ENCODE results near the gene AFF2.
"Not testable (repeated sequence)": the region's sequence is repeated elsewhere in the genome, so short reads cannot be mapped to it uniquely, and the experiment has no call there.

The AFF2 gene

GRCh38 chrX:148649145-148649795 lies 148.9 kb downstream of the AFF2 start:
- DNase-seq, result no peak

GRCh38 chrX:148658115-148658730 lies 157.8 kb downstream of the AFF2 start:
- DNase-seq, result no peak

- no peak for DNase-seq
These were observed 159.1 kb downstream of the AFF2 start for GRCh38 chrX:148659481-148659880.

- DNase-seq, result no peak
These were observed 160.6 kb downstream of the AFF2 start for GRCh38 chrX:148661035-148661434.

GRCh38 chrX:148662014-148662413 lies 161.6 kb downstream of the AFF2 start:
- no peak for DNase-seq

GRCh38 chrX:148664171-148664570 lies 163.8 kb downstream of the AFF2 start:
- no peak for DNase-seq

GRCh38 chrX:148664995-148665394 lies 164.6 kb downstream of the AFF2 start:
- no peak for DNase-seq

GRCh38 chrX:148669175-148669574 lies 168.8 kb downstream of the AFF2 start:
- DNase-seq, result not testable (repeated sequence)

- DNase-seq, result no peak
These were observed 169.9 kb downstream of the AFF2 start for GRCh38 chrX:148670277-148670676.

- no peak for DNase-seq
These were observed 172.1 kb downstream of the AFF2 start for GRCh38 chrX:148672517-148672916.

GRCh38 chrX:148681605-148682004 lies 181.2 kb downstream of the AFF2 start:
- DNase-seq, result no peak

- no peak for DNase-seq
These were observed 181.8 kb downstream of the AFF2 start for GRCh38 chrX:148682206-148682605.

- DNase-seq, result no peak
These were observed 191.0 kb downstream of the AFF2 start for GRCh38 chrX:148691456-148691855.

GRCh38 chrX:148695255-148695654 lies 194.8 kb downstream of the AFF2 start:
- DNase-seq, result no peak

GRCh38 chrX:148698221-148698620 lies 197.8 kb downstream of the AFF2 start:
- DNase-seq, result no peak

- DNase-seq, result no peak
These were observed 199.6 kb downstream of the AFF2 start for GRCh38 chrX:148700021-148700420.

- DNase-seq, result no peak
These were observed 213.6 kb downstream of the AFF2 start for GRCh38 chrX:148713981-148714380.

- DNase-seq, result no peak
These were observed 214.9 kb downstream of the AFF2 start for GRCh38 chrX:148715361-148715760.

GRCh38 chrX:148722966-148723365 lies 222.5 kb downstream of the AFF2 start:
- no peak for DNase-seq

GRCh38 chrX:148723551-148723950 lies 223.1 kb downstream of the AFF2 start:
- DNase-seq, result no peak

- no peak for DNase-seq
These were observed 228.5 kb downstream of the AFF2 start for GRCh38 chrX:148728901-148729300.

GRCh38 chrX:148732743-148733142 lies 232.3 kb downstream of the AFF2 start:
- DNase-seq, result no peak

- no peak for DNase-seq
These were observed 241.0 kb downstream of the AFF2 start for GRCh38 chrX:148741441-148741840.

- DNase-seq, result no peak
These were observed 254.7 kb downstream of the AFF2 start for GRCh38 chrX:148755111-148755510.

GRCh38 chrX:148763896-148764295 lies 263.5 kb downstream of the AFF2 start:
- DNase-seq, result no peak
